ENCODE measurements around the gene LNX2.

DNA sequence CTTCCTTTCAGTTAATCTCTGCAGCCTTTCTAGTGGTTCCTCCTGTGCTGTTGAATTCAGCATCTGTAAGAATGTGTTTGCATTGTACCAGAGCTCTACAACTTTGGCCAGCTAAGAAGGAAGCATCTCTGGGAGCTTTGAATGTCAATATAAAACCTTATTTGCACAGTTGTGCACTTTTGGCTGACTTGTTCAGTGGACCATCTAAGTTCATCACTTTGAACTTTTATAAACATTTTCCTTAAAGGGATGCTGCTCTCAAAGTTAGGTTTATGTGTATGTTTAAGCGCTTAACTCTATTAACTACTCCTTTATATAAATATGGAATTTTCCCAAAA is 16.9 kb upstream of the LNX2 start:
- TF ChIP-seq, protein P1, sequence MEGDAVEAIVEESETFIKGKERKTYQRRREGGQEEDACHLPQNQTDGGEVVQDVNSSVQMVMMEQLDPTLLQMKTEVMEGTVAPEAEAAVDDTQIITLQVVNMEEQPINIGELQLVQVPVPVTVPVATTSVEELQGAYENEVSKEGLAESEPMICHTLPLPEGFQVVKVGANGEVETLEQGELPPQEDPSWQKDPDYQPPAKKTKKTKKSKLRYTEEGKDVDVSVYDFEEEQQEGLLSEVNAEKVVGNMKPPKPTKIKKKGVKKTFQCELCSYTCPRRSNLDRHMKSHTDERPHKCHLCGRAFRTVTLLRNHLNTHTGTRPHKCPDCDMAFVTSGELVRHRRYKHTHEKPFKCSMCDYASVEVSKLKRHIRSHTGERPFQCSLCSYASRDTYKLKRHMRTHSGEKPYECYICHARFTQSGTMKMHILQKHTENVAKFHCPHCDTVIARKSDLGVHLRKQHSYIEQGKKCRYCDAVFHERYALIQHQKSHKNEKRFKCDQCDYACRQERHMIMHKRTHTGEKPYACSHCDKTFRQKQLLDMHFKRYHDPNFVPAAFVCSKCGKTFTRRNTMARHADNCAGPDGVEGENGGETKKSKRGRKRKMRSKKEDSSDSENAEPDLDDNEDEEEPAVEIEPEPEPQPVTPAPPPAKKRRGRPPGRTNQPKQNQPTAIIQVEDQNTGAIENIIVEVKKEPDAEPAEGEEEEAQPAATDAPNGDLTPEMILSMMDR (IDR thresholded peaks at IDR 0.05) = no peak
- no peak for TF ChIP-seq POLR2A (IDR thresholded peaks at IDR 0.05)
- no peak for TF ChIP-seq POLR2AphosphoS5 (IDR thresholded peaks at IDR 0.05)

Measured in breast epithelium (tissue), 3 donors.